Small intestine (tissue), 7 donors: ENCODE results near the gene CAP2. TPM values are rescaled to one million over a fixed set of nuclear protein-coding genes. Genes with fewer than 3 reads are reported as not detected.
A peak's percentile ranks its signal among the peaks of the same experiment; 100 is the strongest.
"Not testable (repeated sequence)": the region's sequence is repeated elsewhere in the genome, so short reads cannot be mapped to it uniquely, and the experiment has no call there.

Source experiments
- DNase-seq, 2 donors: peaks; one replicate each; pipeline versions ENCODE4 v3.0.0 to v3.0.0-alpha.2; 2013
- FAIRE-seq: peaks from 2 replicates; lab custom pipeline; 2012; peaks lifted over from hg19 to GRCh38; lab: Jason Lieb, UNC
- H3K27ac ChIP-seq, 3 donors: one replicate each; pipeline ENCODE4 v1.5.1; 2013; ENCODE audit warnings: low read length in 2 of 3, mild to moderate bottlenecking in 2 of 3, control low read depth in 1 of 3, inconsistent platforms in 1 of 3, low read depth in 1 of 3, moderate library complexity in 1 of 3
- H3K27me3 ChIP-seq, 3 donors: one replicate each; pipeline ENCODE4 v1.6.1; 2013; ENCODE audit warnings: low read length in 3 of 3, inconsistent platforms in 1 of 3; ENCODE audit not compliant: control insufficient read depth in 3 of 3, insufficient read depth in 3 of 3
- H3K36me3 ChIP-seq, 3 donors: one replicate each; pipeline ENCODE4 v1.6.1; 2013; ENCODE audit warnings: low read length in 3 of 3, inconsistent platforms in 1 of 3, low read depth in 1 of 3, mild to moderate bottlenecking in 1 of 3, moderate library complexity in 1 of 3; ENCODE audit not compliant: control insufficient read depth in 3 of 3, insufficient read depth in 2 of 3
- H3K4me1 ChIP-seq, 3 donors: one replicate each; pipeline ENCODE4 v1.6.1; 2013; ENCODE audit warnings: low read length in 2 of 3, inconsistent platforms in 1 of 3, low read depth in 1 of 3, mild to moderate bottlenecking in 1 of 3, moderate library complexity in 1 of 3; ENCODE audit not compliant: control insufficient read depth in 3 of 3, insufficient read depth in 2 of 3
- H3K4me3 ChIP-seq, 3 donors: one replicate each; pipeline ENCODE4 v1.5.1; 2013; ENCODE audit warnings: low read length in 3 of 3, control low read depth in 1 of 3, inconsistent platforms in 1 of 3, low read depth in 1 of 3, mild to moderate bottlenecking in 1 of 3, moderate library complexity in 1 of 3
- H3K9me3 ChIP-seq, 2 donors: one replicate each; pipeline ENCODE4 v1.6.1; 2013; ENCODE audit warnings: low read depth in 1 of 2, low read length in 1 of 2; ENCODE audit not compliant: control insufficient read depth in 2 of 2, insufficient read depth in 1 of 2
- WGBS, 3 donors: extraction: QIAGEN DNeasy Blood & Tissue Kit; methylation state at CpG; one replicate each; pipeline ENCODE4 v1.1.7; 2013; 5-methylcytosine and 5-hydroxymethylcytosine counted together
- polyA plus RNA-seq, 4 donors: library from polyadenylated mRNA; stranded (reverse) in 3 of 4; unstranded in 1 of 4; fragments of 200-250 nt in 3 of 4; fragments of 120-200 nt in 1 of 4; gene quantifications; one replicate each; pipeline versions ENCODE4 v1.2.1 to v1.2.3, GENCODE V29; 2013
- donor health status: healthy with polysubstance abuse.
- donor health status: control.
- donor health status: control.
- donor health status: Bipolar disorder and iron deficiency.
- donor health status: healthy.

CAP2 gene
- polyA plus RNA-seq, 4 donors, result 0.89 to 3.0 (median 2.3) TPM

DNA sequence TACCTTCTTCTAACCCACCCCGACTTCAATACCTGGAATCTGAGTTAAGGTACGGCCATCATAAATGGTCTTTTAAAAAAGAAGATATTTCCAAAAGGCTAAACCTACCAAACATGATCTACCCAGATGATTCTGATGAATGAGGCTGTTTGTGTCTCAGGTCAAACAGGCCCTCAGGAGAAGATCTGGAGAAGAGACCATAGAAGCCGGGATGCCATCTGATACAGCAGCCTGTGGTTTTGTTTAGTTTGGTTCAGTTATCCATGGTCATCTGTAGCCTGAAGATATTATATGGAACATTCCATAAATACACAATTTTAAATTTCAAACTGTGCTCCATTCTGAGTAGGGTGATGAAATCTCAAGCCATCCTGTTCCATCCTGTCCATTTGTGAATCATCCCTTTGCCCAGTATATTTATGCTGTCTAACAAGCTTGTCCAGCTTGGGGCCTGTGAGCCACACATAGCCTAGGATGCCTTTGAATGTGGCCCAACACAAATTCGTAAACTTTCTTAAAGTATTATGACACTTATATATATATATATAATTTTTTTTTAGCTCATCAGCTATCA is 4.0 kb upstream of the CAP2 start:
- H3K27me3 ChIP-seq, result peaks cover 0 to 6% (median 2%) of the 10 kb centered on the region in 3 donors
- 92 to 94% (median 92%) methylated on average over 4 of the region's 4 CpGs for WGBS, 3 donors
- no peak for DNase-seq
- no peaks in the 10 kb centered on the region for H3K9me3 ChIP-seq
- peaks cover 0 to 5% (median 0%) of the 10 kb centered on the region in 3 donors for H3K4me1 ChIP-seq
- H3K27ac ChIP-seq, result no peak overlapping the region
- FAIRE-seq, result no peak
- no peak overlapping the region for H3K4me3 ChIP-seq
- no peaks in the 10 kb centered on the region for H3K36me3 ChIP-seq

DNA sequence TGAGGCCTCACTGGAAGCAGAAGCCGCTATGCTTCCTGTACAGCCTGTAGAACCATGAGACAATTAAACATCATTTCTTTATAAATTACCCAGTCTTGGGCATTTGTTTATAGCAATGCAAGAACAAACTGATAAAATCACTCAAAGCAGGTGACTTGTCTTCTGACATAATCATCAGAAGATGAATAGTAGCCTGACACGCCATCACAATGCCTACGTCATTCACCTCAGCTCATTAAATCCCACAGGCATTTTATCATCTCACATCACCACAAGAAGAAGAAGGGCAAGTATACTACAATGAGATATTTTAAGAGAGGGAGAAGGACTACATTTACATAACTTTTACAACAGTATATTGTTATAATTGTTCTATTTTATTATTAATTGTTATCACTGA is 3.1 kb upstream of the CAP2 start:
- DNase-seq (no peak), FAIRE-seq (no peak)
- no peaks in the 10 kb centered on the region for H3K36me3 ChIP-seq
- H3K27me3 ChIP-seq, result peaks cover 0 to 6% (median 2%) of the 10 kb centered on the region in 3 donors
- WGBS, 3 donors, result 92 to 96% (median 95%) methylated on average over 3 of the region's 3 CpGs
- H3K4me1 ChIP-seq, result peaks cover 0 to 5% (median 0%) of the 10 kb centered on the region in 3 donors
- H3K27ac ChIP-seq, result no peak overlapping the region
- no peak overlapping the region for H3K4me3 ChIP-seq
- no peaks in the 10 kb centered on the region for H3K9me3 ChIP-seq

DNA sequence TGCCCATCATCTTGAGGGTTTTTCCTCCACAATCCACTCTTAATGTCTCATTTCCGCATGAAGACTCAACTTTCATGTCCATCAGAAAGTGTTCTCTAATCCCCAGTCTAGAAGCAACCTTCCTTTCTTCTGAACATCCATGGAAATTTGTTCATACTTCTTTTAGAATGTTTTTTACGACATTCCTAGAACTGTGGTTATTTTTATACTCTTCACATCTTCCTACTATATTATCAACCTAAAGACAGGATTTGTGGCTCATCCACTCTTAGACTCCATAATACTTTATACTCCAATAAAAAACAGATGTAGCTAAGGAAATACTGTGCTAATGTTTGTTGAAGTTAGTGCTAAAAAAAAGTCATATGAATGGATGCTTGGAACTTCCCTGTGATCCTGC is 1.4 kb upstream of the CAP2 start:
- no peak overlapping the region for H3K27ac ChIP-seq
- no peaks in the 10 kb centered on the region for H3K9me3 ChIP-seq
- FAIRE-seq, result no peak
- H3K4me3 ChIP-seq, result no peak overlapping the region
- H3K27me3 ChIP-seq, result peaks cover 0 to 6% (median 2%) of the 10 kb centered on the region in 3 donors
- 82 to 91% (median 90%) methylated on average over 2 of the region's 2 CpGs for WGBS, 3 donors
- H3K4me1 ChIP-seq, result peaks cover 0 to 5% (median 0%) of the 10 kb centered on the region in 3 donors
- no peaks in the 10 kb centered on the region for H3K36me3 ChIP-seq
- DNase-seq, result no peak

DNA sequence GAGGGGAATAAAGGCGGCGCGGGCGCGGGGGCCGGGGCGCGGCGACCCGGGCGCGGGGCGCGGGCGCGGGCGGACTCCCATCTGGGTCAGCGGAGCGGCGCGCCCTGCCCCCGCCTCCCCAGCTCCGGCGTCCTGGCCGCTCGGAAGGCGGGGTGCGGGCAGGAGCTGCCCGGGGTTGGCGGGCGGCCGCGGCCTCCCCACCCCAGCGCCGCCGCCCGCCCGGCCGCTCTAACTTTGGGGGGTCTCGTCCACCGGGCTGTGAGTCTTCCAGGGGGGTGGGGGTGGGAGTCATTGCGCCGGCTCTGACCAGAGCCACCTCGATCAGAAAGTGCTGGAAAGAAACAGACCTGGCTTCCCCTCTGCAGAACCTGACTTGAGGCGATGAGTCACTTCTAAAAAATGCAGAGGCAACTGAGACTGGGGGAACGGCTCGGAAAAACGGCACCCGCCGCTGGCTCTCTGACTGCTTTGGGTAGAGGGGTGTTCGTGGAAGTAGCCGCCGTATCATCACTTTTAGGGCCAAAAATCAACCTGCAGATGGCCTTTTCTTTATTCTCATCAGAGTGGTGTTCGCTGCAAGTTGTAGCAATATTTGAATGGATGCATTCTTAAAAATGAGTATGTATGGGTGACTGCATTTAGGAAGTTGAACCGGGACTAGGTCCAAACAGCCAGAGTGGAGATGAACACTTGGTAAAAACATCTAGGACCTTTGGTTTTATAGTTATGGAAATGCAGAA is 667 bp downstream of the CAP2 start:
- Histone ChIP-seq H3K9me3 (no peaks in the 10 kb centered on the region), H3K27me3 (peaks cover 0 to 6% (median 2%) of the 10 kb centered on the region in 3 donors), H3K27ac (no peak overlapping the region), H3K4me3 (peak overlapping the region; percentile 41 to 72 (median 56)), H3K4me1 (peaks cover 0 to 5% (median 0%) of the 10 kb centered on the region in 3 donors), H3K36me3 (no peaks in the 10 kb centered on the region)
- FAIRE-seq, result no peak
- WGBS, 3 donors, result 2 to 4% (median 2%) methylated on average over 24 to 55 of the region's 55 CpGs
- peak; percentile 50 to 65 for DNase-seq

DNA sequence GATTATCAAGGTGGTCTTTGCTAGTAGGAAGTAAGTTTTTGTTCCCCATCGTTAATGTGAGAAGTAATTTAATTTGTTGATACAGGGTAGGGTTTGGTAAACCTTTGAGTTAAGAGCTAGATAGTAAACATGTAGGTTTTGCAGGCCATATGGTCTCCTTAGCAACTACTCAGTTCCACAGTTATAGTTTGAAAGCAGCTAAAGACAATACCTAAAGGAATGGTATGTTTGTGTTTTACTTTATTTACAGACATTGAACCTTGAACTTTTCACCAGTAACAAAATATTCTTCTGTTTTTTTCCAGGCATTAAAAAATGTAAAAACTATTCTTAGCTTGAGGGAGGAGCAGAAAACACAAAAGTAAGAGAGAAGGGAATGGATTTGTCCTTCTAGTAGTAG is 1.7 kb downstream of the CAP2 start:
- H3K4me3 ChIP-seq, result no peak overlapping the region
- peaks cover 0 to 6% (median 2%) of the 10 kb centered on the region in 3 donors for H3K27me3 ChIP-seq
- no peaks in the 10 kb centered on the region for H3K36me3 ChIP-seq
- H3K27ac ChIP-seq, result no peak overlapping the region
- H3K9me3 ChIP-seq, result no peaks in the 10 kb centered on the region
- FAIRE-seq, result no peak
- peaks cover 0 to 5% (median 0%) of the 10 kb centered on the region in 3 donors for H3K4me1 ChIP-seq
- DNase-seq, result no peak
- WGBS, 3 donors, result 28 to 48% (median 44%) methylated on average over 1 of the region's 1 CpG

DNA sequence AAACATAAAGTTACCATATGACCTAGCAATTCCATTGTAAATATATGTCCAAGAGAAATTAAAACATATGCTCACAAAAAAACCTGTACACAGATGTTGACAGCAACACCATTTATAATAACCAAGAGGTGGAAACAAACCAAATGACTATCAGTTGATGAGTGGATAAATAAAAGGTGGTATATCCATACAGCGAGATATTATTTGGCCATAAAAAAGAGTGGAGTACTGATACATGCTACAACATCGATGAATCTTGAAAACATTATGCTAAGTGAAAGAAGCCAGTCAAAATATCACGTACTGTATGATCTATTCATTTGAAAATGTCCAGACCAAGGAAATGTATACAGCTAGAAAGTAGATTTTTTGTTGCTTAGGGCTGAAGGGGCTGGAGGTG is 2.9 kb downstream of the CAP2 start:
- Histone ChIP-seq H3K4me1 (peaks cover 0 to 5% (median 0%) of the 10 kb centered on the region in 3 donors), H3K9me3 (no peaks in the 10 kb centered on the region), H3K4me3 (no peak overlapping the region), H3K27ac (no peak overlapping the region), H3K27me3 (peaks cover 0 to 6% (median 2%) of the 10 kb centered on the region in 3 donors), H3K36me3 (no peaks in the 10 kb centered on the region)
- WGBS, 3 donors, result 88 to 98% (median 96%) methylated on average over 3 of the region's 3 CpGs
- DNase-seq (no peak), FAIRE-seq (no peak)

DNA sequence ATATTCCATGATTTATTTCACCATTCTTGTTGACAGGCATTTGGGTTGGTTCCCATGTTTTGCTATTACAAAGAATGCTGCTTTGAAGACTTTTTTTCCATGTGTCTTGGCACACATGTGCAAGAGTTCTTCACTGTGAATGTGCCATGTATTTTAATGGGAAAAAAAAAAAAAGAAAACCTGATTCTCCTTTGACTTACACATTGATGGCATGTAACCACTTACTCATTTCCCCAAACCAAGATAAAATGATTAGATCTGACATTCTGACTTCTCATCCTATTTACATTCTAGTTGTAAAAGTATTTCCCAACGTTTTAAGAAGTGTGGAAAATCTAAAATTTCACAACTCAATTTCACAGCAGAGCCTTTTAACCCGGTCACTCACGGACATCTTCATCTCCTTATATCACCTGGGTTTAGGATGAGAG is 4.4 kb downstream of the CAP2 start:
- Histone ChIP-seq H3K36me3 (no peaks in the 10 kb centered on the region), H3K4me1 (peaks cover 0 to 5% (median 0%) of the 10 kb centered on the region in 3 donors), H3K4me3 (no peak overlapping the region), H3K27ac (no peak overlapping the region), H3K27me3 (peaks cover 0 to 6% (median 0%) of the 10 kb centered on the region in 3 donors), H3K9me3 (no peaks in the 10 kb centered on the region)
- FAIRE-seq (no peak), DNase-seq (no peak)
- 68 to 73% (median 71%) methylated on average over 3 of the region's 3 CpGs for WGBS, 3 donors

DNA sequence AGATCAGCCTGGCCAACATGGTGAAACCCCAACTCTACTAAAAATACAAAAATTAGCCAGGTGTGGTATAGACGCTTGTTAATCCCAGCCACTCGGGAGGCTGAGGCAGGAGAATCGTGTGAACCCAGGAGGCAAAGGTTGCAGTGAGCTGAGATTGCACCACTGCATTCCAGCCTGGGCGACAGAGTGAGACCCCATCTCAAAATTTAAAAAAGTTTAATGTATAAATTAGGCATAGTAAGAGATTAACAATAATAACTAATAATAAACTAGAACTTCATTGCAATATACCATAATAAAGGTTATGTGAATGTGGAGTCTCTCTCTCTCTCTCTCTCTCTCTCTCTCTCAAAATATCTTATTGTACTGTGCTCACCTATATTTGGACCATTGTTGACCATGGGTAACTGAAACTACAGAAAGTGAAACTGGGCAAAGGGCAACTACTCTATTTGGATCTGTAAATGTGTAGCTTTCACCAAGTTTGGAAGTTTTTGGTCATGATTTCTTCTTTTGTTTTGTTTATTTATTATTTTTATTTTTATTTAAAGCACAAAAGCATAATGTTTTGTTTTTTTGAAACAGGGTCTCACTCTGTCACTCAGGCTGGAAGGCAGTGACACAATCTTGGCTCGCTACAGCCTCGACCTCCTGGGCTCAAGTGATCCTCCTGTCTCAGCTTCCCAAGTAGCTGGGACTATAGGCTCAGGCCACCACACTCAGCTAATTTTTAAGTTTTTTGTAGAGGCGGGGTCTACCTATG is 12.0 kb downstream of the CAP2 start:
- 81 to 86% (median 86%) methylated on average over 7 of the region's 7 CpGs for WGBS, 3 donors
- H3K27ac ChIP-seq, H3K4me3 ChIP-seq: not testable (repeated sequence)

More for the DNA sequence above, 12.0 kb downstream of the CAP2 start:
- H3K36me3 ChIP-seq, H3K27me3 ChIP-seq, H3K9me3 ChIP-seq, H3K4me1 ChIP-seq, FAIRE-seq: not testable (repeated sequence)
- DNase-seq, result peak in 1 of 2 donors; percentile 8
